ENCODE results near the gene GLMP.

- TF ChIP-seq, protein P1, sequence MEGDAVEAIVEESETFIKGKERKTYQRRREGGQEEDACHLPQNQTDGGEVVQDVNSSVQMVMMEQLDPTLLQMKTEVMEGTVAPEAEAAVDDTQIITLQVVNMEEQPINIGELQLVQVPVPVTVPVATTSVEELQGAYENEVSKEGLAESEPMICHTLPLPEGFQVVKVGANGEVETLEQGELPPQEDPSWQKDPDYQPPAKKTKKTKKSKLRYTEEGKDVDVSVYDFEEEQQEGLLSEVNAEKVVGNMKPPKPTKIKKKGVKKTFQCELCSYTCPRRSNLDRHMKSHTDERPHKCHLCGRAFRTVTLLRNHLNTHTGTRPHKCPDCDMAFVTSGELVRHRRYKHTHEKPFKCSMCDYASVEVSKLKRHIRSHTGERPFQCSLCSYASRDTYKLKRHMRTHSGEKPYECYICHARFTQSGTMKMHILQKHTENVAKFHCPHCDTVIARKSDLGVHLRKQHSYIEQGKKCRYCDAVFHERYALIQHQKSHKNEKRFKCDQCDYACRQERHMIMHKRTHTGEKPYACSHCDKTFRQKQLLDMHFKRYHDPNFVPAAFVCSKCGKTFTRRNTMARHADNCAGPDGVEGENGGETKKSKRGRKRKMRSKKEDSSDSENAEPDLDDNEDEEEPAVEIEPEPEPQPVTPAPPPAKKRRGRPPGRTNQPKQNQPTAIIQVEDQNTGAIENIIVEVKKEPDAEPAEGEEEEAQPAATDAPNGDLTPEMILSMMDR (IDR thresholded peaks at IDR 0.05): no peak
- TF ChIP-seq POLR2A (IDR thresholded peaks at IDR 0.05): no peak
Measured at GRCh38 chr1:156260896-156261295, 34.6 kb downstream of the GLMP start.

All from tibial nerve (tissue), 3 donors.